ENCODE measurements around the gene TMEM61.

Gene TMEM61

GRCh38 chr1:54988975-54989374 is 8.5 kb downstream of the TMEM61 start:
- no peak for TF ChIP-seq CTCF (IDR thresholded peaks at IDR 0.05; ENCODE audit: insufficient read depth, low read depth, low read length, missing control alignments)
- DNase-seq (ENCODE audit: low read depth), result no peak
- no peak overlapping the region for H3K4me3 ChIP-seq (ENCODE audit: low read length)

- no peak for DNase-seq (ENCODE audit: low read depth)
- TF ChIP-seq CTCF (IDR thresholded peaks at IDR 0.05; ENCODE audit: insufficient read depth, low read depth, low read length, missing control alignments), result no peak
- no peak overlapping the region for H3K4me3 ChIP-seq (ENCODE audit: low read length)
Measured at GRCh38 chr1:54989473-54989872, 9.0 kb downstream of the TMEM61 start.

- DNase-seq (ENCODE audit: low read depth), result no peak
- no peak overlapping the region for H3K4me3 ChIP-seq (ENCODE audit: low read length)
- TF ChIP-seq CTCF (IDR thresholded peaks at IDR 0.05; ENCODE audit: insufficient read depth, low read depth, low read length, missing control alignments), result no peak
Measured at GRCh38 chr1:54989968-54990810, 9.8 kb downstream of the TMEM61 start.

GRCh38 chr1:54990916-54991315 is 10.5 kb downstream of the TMEM61 start:
- no peak for TF ChIP-seq CTCF (IDR thresholded peaks at IDR 0.05; ENCODE audit: insufficient read depth, low read depth, low read length, missing control alignments)
- no peak for DNase-seq (ENCODE audit: low read depth)
- no peak overlapping the region for H3K4me3 ChIP-seq (ENCODE audit: low read length)

GRCh38 chr1:54991939-54992338 is 11.5 kb downstream of the TMEM61 start:
- TF ChIP-seq CTCF (IDR thresholded peaks at IDR 0.05; ENCODE audit: insufficient read depth, low read depth, low read length, missing control alignments), result no peak
- H3K4me3 ChIP-seq (ENCODE audit: low read length), result no peak overlapping the region
- DNase-seq (ENCODE audit: low read depth), result no peak

- no peak for DNase-seq (ENCODE audit: low read depth)
- no peak overlapping the region for H3K4me3 ChIP-seq (ENCODE audit: low read length)
- TF ChIP-seq CTCF (IDR thresholded peaks at IDR 0.05; ENCODE audit: insufficient read depth, low read depth, low read length, missing control alignments), result no peak
Measured at GRCh38 chr1:54993140-54993539, 12.7 kb downstream of the TMEM61 start.

All from epithelial cell of esophagus (primary cell).